ENCODE results near the gene RHOH.

- TF ChIP-seq CTCF (IDR thresholded peaks at IDR 0.05 in 8 of 11, conservative IDR thresholded peaks at IDR 0.05 in 3 of 11): no peak
- TF ChIP-seq POLR2AphosphoS5 (IDR thresholded peaks at IDR 0.05): no peak
Observed at GRCh38 chr4:40227284-40227683, 30.5 kb downstream of the RHOH start.

All from spleen (tissue), 7 donors.